Pericardium fibroblast (primary cell): ENCODE data around the gene PYGO1. TPM values are rescaled to one million over a fixed set of nuclear protein-coding genes. Genes with fewer than 3 reads are reported as not detected.

Experiments used
- total RNA-seq: library from RNA; depleted of rRNA; stranded (reverse); fragments of >200 nt; gene quantifications from 2 replicates; pipeline ENCODE4 v1.2.3, GENCODE V29; 2015

PYGO1 gene, protein sequence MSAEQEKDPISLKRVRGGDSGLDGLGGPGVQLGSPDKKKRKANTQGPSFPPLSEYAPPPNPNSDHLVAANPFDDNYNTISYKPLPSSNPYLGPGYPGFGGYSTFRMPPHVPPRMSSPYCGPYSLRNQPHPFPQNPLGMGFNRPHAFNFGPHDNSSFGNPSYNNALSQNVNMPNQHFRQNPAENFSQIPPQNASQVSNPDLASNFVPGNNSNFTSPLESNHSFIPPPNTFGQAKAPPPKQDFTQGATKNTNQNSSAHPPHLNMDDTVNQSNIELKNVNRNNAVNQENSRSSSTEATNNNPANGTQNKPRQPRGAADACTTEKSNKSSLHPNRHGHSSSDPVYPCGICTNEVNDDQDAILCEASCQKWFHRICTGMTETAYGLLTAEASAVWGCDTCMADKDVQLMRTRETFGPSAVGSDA
- total RNA-seq, result 6.6 and 8.2 TPM in 2 replicates

DNA sequence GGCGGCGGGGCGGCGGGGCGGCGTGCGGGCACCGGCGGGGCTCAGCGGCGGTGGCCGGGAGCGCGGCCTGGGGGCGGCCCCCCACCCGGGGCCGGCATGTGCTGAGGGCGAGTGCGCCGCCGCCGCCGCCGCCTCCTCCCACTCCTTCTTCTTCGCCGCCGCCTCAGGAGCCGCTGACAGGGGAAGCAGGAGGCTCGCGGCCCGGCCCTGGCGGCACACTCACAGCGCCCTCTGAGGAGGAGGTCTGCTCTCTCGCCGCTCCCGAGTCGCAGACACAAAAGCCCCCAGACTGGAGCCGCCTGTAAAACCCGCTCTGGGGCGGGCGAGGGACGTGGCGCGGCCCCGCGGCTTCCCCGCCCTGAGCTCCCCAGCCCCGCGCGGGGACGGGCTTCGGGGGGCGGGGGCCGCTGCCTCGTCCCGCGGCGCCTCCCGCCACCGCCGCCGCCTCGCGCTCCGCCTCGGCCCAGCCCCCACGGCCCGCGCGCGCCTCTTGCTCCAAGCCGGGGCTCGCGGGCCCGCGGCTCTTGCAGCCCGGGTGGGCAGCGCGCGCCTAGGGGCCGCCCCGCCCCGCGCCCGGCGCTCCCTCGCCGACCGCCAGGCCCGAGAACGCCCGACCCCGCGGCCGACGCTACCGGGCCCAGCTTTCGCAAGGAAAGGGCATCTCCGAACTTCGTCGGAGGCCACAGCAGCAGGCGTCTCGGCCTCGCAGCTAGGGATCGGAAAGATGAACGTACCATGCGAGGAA is at the start of gene PYGO1:
PYGO1 (minus strand) TSS at position 276 of the 745 bp plus-strand sequence. CDS start 462 bp downstream, outside the sequence.

Other genes with a start within 250 kb of the PYGO1 start
- gene CCPG1, start 180.0 kb downstream of the PYGO1 start, total RNA-seq, result 34.0 and 45.7 TPM in 2 replicates
- gene PIERCE2, start 179.8 kb downstream of the PYGO1 start, total RNA-seq, result 1.2 and 2.6 TPM in 2 replicates
- gene DNAAF4, start 80.1 kb downstream of the PYGO1 start, total RNA-seq, result 0.09 and 0.70 TPM in 2 replicates
- 0.68 and 2.9 TPM in 2 replicates for gene PRTG, start 154.8 kb upstream of the PYGO1 start, total RNA-seq